Stomach (tissue), 9 donors: ENCODE data around the gene MT1M. TPM values are rescaled to one million over a fixed set of nuclear protein-coding genes. Genes with fewer than 3 reads are reported as not detected.
"Not testable (repeated sequence)": the region's sequence is repeated elsewhere in the genome, so short reads cannot be mapped to it uniquely, and the experiment has no call there.

Experiments used
- DNase-seq, 2 donors: peaks; one replicate each; pipeline versions ENCODE4 v3.0.0 to v3.0.0-alpha.2; 2013 to 2019
- H3K27ac ChIP-seq, 5 donors: fragments of 200-600 bp in 4 of 5; sonication (generic) in 4 of 5; one replicate each; pipeline ENCODE4 v1.5.1; 2013 to 2019; ENCODE audit warnings: mild to moderate bottlenecking in 1 of 5, moderate library complexity in 1 of 5
- H3K27me3 ChIP-seq, 3 donors: fragments of 200-600 bp; sonication (generic); one replicate each; pipeline ENCODE4 v1.5.1; 2017 to 2019; ENCODE audit warnings: mixed run types in 1 of 3
- H3K36me3 ChIP-seq, 4 donors: fragments of 200-600 bp; sonication (generic); 1 replicate in 3 of 4; 2 replicates in 1 of 4; pipeline ENCODE4 v1.5.1; 2016 to 2019
- H3K4me1 ChIP-seq, 4 donors: fragments of 200-600 bp; sonication (generic); one replicate each; pipeline ENCODE4 v1.5.1; 2016 to 2019
- H3K4me3 ChIP-seq, 4 donors: fragments of 200-600 bp; sonication (generic) in 3 of 4; one replicate each; pipeline ENCODE4 v1.5.1; 2016 to 2019; ENCODE audit warnings: mild to moderate bottlenecking in 1 of 4
- H3K9me3 ChIP-seq, 4 donors: fragments of 200-600 bp; sonication (generic); one replicate each; pipeline ENCODE4 v1.5.1; 2016 to 2019
- EP300 ChIP-seq: sonication (generic); formaldehyde crosslinking; IDR thresholded peaks from one replicate; pipeline ENCODE4 v1.6.1; 2017; ENCODE audit warnings: antibody characterized with exemption
- POLR2A ChIP-seq, 4 donors: fragments of 450-650 bp; IDR thresholded peaks; one replicate each; pipeline ENCODE4 v1.6.1; 2016; ENCODE audit warnings: antibody characterized with exemption in 4 of 4, control low read depth in 2 of 4, mild to moderate bottlenecking in 1 of 4, moderate library complexity in 1 of 4
- POLR2AphosphoS5 ChIP-seq, 3 donors: sonication (generic); formaldehyde crosslinking; IDR thresholded peaks; one replicate each; pipeline ENCODE4 v1.6.1; 2016; ENCODE audit warnings: antibody characterized with exemption in 3 of 3
- WGBS, 5 donors: extraction: QIAGEN DNeasy Blood & Tissue Kit in 3 of 5; methylation state at CpG; one replicate each; pipeline versions ENCODE4 v1.1.5 to v1.1.7; 2013 to 2018; 5-methylcytosine and 5-hydroxymethylcytosine counted together
- intact Hi-C: fragments of 100-400 bp; cut with DNase I; formaldehyde crosslinking; loops from one replicate; pipeline ENCODE4 v1.15.1; 2023; ENCODE audit warnings: low total_unique reads
- polyA plus RNA-seq, 3 donors: library from polyadenylated mRNA; stranded (reverse); fragments of 200-250 nt; gene quantifications; one replicate each; pipeline ENCODE4 v1.2.3, GENCODE V29; 2013
- total RNA-seq, 5 donors: library from RNA; depleted of rRNA; stranded (reverse); fragments of >200 nt; gene quantifications; one replicate each; pipeline versions ENCODE4 v1.1.0 to v1.2.3, GENCODE V29; 2014 to 2016
- TF ChIP-seq, protein P1 (sequence below), 7 experiments: fragments of 450-650 bp in 4 of 7; fragments of 200-600 bp in 3 of 7; sonication (generic) in 3 of 7; IDR thresholded peaks; one replicate each; pipeline ENCODE4 v1.5.1; 2016 to 2019; ENCODE audit warnings: antibody characterized with exemption in 7 of 7, control low read depth in 2 of 7, mild to moderate bottlenecking in 1 of 7
- donor health status: healthy with polysubstance abuse.
- donor health status: Bipolar disorder and iron deficiency.
- donor health status: healthy.

Gene MT1M
- total and polyA plus RNA-seq, 8 donors: 5.2 to 155 (median 57.4) TPM; not detected in 1

DNA sequence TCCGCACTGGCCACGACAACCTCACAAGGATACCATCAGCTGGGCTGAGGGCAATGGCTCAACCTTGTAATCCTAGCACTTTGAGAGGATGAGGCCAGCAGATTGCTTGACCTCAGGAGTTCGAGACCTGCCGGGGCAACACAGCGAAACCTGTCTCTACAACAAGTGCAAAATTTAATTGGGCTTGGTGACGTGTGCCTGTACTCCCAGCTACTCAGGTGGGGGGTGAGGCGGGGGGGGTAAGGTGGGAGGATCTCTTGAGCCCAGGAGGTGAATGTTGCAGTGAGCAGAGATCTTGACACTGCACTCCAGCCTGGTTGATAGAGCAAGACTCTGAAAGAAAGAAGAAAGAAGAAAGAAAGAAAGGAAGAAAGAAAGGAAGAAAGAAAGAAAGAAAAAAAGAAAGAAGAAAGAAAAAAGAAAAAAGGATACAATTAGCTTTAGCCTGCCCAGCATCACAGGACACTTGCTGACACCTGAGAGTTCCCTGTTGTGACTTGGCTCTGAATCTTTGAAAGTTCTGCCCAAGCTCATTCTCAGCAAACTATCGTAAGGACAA lies 12.0 kb upstream of the MT1M start:
- H3K36me3 ChIP-seq: no peaks in the 10 kb centered on the region
- TF ChIP-seq, protein P1, sequence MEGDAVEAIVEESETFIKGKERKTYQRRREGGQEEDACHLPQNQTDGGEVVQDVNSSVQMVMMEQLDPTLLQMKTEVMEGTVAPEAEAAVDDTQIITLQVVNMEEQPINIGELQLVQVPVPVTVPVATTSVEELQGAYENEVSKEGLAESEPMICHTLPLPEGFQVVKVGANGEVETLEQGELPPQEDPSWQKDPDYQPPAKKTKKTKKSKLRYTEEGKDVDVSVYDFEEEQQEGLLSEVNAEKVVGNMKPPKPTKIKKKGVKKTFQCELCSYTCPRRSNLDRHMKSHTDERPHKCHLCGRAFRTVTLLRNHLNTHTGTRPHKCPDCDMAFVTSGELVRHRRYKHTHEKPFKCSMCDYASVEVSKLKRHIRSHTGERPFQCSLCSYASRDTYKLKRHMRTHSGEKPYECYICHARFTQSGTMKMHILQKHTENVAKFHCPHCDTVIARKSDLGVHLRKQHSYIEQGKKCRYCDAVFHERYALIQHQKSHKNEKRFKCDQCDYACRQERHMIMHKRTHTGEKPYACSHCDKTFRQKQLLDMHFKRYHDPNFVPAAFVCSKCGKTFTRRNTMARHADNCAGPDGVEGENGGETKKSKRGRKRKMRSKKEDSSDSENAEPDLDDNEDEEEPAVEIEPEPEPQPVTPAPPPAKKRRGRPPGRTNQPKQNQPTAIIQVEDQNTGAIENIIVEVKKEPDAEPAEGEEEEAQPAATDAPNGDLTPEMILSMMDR (IDR thresholded peaks at IDR 0.05): no peak
- TF ChIP-seq POLR2A (IDR thresholded peaks at IDR 0.05) (no peak), POLR2AphosphoS5 (IDR thresholded peaks at IDR 0.05) (no peak), EP300 (no peak)
- H3K9me3 ChIP-seq: no peaks in the 10 kb centered on the region
- no peak overlapping the region for H3K27ac ChIP-seq
- intact Hi-C loops: no loop called here
- H3K27me3 ChIP-seq: peaks cover 0 to 25% (median 0%) of the 10 kb centered on the region in 3 donors
- DNase-seq: no peak
- H3K4me3 ChIP-seq: no peak overlapping the region
- peaks cover 14 to 34% (median 22%) of the 10 kb centered on the region in 4 donors for H3K4me1 ChIP-seq
- 79 to 92% (median 81%) methylated on average over 7 to 8 of the region's 8 CpGs for WGBS, 5 donors

DNA sequence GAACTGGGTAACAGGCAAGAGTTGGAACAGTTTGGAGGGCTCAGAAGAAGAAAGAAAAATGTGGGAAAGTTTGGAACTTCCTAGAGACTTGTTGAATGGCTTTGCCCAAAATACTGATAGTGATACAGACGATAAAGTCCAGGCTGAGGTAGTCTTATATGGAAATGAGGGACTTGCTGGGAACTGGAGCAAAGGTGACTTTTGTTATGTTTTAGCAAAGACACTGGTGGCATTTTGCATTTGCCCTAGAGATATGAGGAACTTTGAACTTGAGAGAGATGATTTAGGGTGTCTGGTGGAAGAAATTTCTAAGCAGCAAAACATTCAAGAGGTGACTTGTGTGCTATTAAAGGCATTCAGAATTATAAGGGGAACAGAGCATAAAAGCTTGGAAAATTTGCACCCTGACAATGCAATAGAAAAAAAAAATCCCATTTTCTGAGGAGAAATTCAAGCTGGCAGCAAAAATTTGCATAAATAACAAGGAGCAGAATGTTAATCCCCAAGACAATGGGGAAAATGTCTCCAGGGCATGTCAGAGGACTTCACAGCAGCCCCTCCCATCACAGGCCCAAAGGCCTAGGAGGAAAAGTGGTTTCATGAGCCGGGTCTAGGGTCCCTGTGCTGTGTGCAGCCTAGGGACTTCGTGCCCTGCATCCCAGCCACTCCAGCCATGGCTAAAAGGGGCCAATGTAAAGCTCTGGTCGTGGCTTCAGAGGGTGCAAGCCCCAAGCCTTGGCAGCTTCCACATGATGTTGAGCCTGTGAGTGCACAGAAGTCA lies 10.6 kb upstream of the MT1M start:
- H3K9me3 ChIP-seq, DNase-seq, H3K36me3 ChIP-seq, intact Hi-C loops, H3K4me3 ChIP-seq: not testable (repeated sequence)
- H3K4me1 ChIP-seq: peaks cover 19 to 34% (median 27%) of the 10 kb centered on the region in 4 donors
- peak overlapping the region in 1 of 5 donors; percentile 62 for H3K27ac ChIP-seq
- 71 to 81% (median 74%) methylated on average over 4 of the region's 4 CpGs for WGBS, 5 donors
- H3K27me3 ChIP-seq: peaks cover 0 to 24% (median 0%) of the 10 kb centered on the region in 3 donors

DNA sequence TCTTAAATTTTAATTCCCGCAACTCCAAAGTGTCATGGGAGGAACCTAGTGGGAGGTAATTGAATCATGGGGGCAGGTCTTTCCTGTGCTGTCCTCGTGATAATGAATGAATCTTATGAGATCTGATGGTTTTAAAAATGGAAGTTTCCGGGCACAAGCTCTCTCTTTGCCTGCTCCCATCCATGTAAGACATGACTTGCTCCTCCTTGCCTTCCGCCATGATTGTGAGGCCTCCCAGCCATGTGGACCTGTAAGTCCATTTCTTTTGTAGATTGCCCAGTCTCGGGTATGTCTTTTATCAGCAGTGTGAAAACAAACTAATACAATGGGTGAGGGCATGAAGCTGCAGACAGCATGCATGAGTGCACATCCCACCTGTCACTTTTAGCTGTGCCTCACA lies 9.3 kb upstream of the MT1M start:
- H3K27me3 ChIP-seq: peaks cover 0 to 13% (median 0%) of the 10 kb centered on the region in 3 donors
- H3K36me3 ChIP-seq, DNase-seq, intact Hi-C loops, H3K4me3 ChIP-seq, H3K9me3 ChIP-seq: not testable (repeated sequence)
- peak overlapping the region in 1 of 5 donors; percentile 62 for H3K27ac ChIP-seq
- WGBS, 5 donors: 89 to 94% (median 92%) methylated on average over 5 of the region's 5 CpGs
- H3K4me1 ChIP-seq: peaks cover 11 to 28% (median 19%) of the 10 kb centered on the region in 4 donors

DNA sequence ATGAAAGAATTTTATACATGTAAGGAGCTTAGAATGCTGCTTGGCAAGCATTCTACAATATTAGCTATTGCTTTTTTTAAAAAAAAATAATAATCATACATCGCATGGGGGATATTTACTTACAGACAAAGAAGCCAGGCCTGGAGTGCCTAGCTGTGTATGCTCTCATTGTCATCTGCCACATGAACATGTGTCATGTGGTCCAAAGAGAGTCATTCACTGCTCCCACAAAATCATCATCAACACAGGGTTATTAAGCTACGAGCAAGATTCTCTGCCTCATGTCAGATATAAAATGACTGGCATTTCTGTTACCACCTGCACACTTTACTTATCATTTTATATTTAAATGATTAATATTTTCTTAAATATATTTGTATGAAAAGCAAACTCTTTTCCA lies 8.8 kb upstream of the MT1M start:
- intact Hi-C loops: no loop called here
- Histone ChIP-seq H3K9me3 (no peaks in the 10 kb centered on the region), H3K36me3 (no peaks in the 10 kb centered on the region), H3K27me3 (peaks cover 0 to 9% (median 0%) of the 10 kb centered on the region in 3 donors), H3K27ac (no peak overlapping the region), H3K4me1 (peaks cover 10 to 25% (median 16%) of the 10 kb centered on the region in 4 donors), H3K4me3 (no peak overlapping the region)
- 93 to 98% (median 95%) methylated on average over 2 of the region's 2 CpGs for WGBS, 5 donors
- no peak for DNase-seq
- TF ChIP-seq POLR2A (IDR thresholded peaks at IDR 0.05) (no peak), EP300 (no peak), POLR2AphosphoS5 (IDR thresholded peaks at IDR 0.05) (no peak)
- TF ChIP-seq, protein P1 (IDR thresholded peaks at IDR 0.05): no peak

DNA sequence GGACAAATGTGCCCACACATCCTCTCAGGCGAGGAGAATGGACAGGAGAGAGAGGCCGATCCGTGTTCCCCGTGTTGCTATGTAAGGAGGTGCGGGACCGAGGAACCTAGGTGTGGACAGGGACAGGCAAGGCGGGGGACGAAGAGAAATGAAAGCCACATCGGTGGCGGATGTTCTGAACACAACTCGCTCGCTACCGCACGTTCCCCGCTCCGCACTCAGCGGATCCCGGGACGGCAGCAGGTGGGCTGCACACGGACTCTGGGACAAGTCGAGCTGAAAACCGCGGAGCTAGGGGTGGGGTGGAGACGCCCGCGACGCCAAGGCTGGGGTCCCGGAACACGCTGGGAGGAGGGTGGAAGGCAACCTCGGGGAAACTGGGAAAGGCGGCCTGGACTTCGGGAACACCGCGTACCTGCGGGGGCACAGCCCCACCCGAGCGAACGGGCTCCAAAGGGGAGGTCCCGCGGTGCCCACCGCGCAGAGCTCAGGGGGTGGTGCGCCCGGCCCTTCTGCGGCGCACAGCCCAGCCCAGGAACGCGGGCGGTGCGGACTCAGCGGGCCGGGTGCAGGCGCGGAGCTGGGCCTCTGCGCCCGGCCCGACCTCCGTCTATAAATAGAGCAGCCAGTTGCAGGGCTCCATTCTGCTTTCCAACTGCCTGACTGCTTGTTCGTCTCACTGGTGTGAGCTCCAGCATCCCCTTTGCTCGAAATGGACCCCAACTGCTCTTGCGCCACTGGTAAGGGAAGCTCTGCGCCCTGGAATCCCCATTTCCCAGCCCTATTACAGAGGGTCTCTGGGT lies 7.1 kb upstream of the MT1M start, which contains the start of gene MT1E:
Gene MT1E, plus strand, starts transcription at position 642 of the 803 bp plus-strand sequence. Its CDS starts 71 bp downstream, at position 713.
- Histone ChIP-seq H3K4me3 (peak within 1 kb of the TSS; percentile 56 to 67 (median 60)), H3K9me3 (no peaks in the 10 kb centered on the region), H3K36me3 (no peaks in the 10 kb centered on the region), H3K27me3 (peaks cover 0 to 9% (median 0%) of the 10 kb centered on the region in 3 donors), H3K27ac (peak within 1 kb of the TSS; percentile 89 to 97 (median 94)), H3K4me1 (peaks cover 10 to 25% (median 16%) of the 10 kb centered on the region in 4 donors)
- 1 to 2% (median 1%) methylated on average over 53 to 62 of the region's 62 CpGs for WGBS, 5 donors
- DNase-seq: peak; percentile 93 to 94
- intact Hi-C loops: no loop called here
- TF ChIP-seq EP300 (no peak), POLR2AphosphoS5 (IDR thresholded peaks at IDR 0.05) (peak; percentile 52 to 98 (median 97)), POLR2A (IDR thresholded peaks at IDR 0.05) (peak in 2 of 4 donors; percentile 47 to 52)
- TF ChIP-seq, protein P1 (IDR thresholded peaks at IDR 0.05): no peak
